Measurements from ENCODE around the gene FAM13C.
"Not testable (repeated sequence)": the region's sequence is repeated elsewhere in the genome, so short reads cannot be mapped to it uniquely, and the experiment has no call there.

FAM13C gene

GRCh38 chr10:59225211-59225610 lies 137.1 kb downstream of the FAM13C start:
- no peak for DNase-seq

GRCh38 chr10:59223597-59223996 lies 138.8 kb downstream of the FAM13C start:
- not testable (repeated sequence) for DNase-seq

DNA sequence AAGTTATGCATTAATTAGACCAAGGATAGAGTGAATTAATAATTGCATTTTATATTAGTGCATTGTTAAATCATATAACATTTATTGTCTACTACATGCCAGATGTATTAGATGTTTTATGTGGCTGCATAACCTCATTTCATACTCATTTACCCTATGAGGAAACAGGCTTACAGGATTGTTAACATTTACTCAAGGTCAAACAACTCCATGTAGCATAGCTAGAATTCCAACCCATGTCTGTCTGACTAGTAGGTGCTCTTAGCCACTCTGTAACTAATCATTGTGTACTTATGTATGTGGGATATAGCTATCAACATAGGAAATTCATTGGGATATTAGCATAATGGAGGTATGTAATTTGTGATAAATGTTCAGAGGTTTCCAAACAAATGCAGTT lies 139.6 kb downstream of the FAM13C start:
- DNase-seq = no peak

DNA sequence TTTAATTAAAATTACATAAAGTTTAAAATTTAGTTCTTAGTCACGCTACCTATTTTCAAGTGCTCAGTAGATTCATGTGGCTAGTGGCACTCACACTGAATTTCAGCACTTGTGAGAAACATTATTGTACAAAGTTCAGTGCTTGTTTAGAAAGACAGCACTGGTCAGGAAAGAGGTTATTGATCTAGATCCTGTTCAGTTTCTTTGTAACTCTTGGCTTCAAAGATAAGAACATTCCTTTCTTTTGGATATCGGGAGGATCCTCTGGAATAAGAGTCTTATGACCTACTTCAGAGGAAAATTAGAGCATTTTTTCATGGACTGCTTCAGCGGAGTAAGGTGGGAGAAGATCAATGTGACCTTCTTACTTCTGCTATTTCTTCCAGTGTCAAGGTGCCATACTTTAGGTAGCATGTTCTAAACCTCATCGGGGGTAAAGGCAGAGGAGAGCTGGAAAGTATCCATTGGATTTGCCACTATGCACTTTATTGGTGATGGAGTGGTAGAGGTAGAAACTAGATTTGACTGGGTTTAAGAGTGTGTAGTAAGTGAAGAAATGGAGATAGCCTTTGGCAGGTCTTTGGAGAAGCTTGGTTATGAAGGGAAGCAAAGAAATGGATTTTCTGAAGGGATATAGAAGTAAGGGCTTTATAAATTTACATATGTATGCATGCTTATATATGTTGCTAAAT lies 146.0 kb downstream of the FAM13C start:
- DNase-seq = no peak

DNA sequence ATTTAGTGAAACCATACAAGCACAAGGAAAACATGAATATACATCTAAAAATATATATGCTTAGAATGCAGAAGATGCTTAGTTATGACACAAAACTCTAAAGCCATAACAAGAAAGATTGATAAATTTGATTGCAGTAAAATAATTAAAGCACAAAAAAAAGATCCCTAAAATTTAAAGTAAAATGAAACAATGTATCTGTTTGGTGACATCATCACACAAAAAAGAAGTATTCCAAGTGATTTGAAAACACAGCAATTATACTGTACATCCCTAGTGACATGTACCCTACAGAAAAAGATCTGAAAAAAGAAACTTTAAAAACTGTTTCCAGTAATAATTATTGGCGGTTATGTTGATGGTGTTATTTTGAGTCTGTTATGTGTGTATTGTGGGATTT lies 148.2 kb downstream of the FAM13C start:
- DNase-seq = no peak

- DNase-seq = no peak
Measured at GRCh38 chr10:59212301-59212798, 150.0 kb downstream of the FAM13C start.

DNA sequence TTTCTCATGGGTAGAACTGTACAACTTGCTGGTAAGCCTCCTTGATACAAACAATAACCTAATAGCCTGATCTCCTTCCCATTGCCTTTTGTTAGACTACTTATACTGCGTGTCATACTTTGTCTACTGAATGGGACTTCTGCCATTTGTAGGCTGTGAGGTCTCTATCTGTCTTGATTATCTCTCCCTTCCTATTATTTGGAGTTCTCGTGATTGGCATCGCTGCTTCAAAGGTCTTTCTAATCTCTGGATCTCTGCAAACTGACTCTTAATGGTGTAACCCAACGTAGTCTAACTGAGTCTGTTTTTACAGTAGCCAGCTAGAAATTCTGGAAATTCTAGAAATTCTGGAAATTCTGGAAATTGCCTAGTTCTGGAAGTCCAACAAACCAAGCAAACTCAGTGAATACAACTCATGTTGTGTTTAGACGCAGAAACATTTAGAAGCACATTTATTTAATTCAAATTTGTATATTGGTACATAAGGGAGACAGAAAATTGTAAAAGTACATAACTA lies 156.1 kb downstream of the FAM13C start:
- no peak for DNase-seq
